RWPE2 (cell line): ENCODE data around the gene TRIM72.

Experiments used
- ATAC-seq: fragments of 200-7000 bp; cut with Tn5 transposase; 3 replicates; pipeline ENCODE4 v1.9.1; 2021; ENCODE audit warnings: low read depth
- DNase-seq: peaks from one replicate; pipeline ENCODE4 v3.0.0-alpha.2; 2020; ENCODE audit warnings: low spot score
- H3K27ac ChIP-seq: fragments of 450-650 bp; 2 replicates; pipeline ENCODE4 v1.5.1; 2017; ENCODE audit warnings: mild to moderate bottlenecking; ENCODE audit not compliant: poor library complexity, severe bottlenecking
- H3K27me3 ChIP-seq: fragments of 250-450 bp; sonication (Bioruptor Pico); 2 replicates; pipeline ENCODE4 v1.5.1; 2021; ENCODE audit warnings: mild to moderate bottlenecking, moderate library complexity; ENCODE audit not compliant: insufficient read depth, poor library complexity, severe bottlenecking
- H3K36me3 ChIP-seq: fragments of 250-450 bp; sonication (Bioruptor Pico); 2 replicates; pipeline ENCODE4 v1.5.1; 2020; ENCODE audit warnings: low read depth, mild to moderate bottlenecking, moderate library complexity
- H3K4me1 ChIP-seq: fragments of 250-450 bp; sonication (Bioruptor Pico); 2 replicates; pipeline ENCODE4 v1.5.1; 2021; ENCODE audit warnings: mild to moderate bottlenecking, moderate library complexity; ENCODE audit not compliant: insufficient read depth, poor library complexity, severe bottlenecking
- H3K4me3 ChIP-seq: fragments of 250-450 bp; sonication (Bioruptor Pico); 2 replicates; pipeline ENCODE4 v1.5.1; 2021; ENCODE audit warnings: mild to moderate bottlenecking, moderate library complexity; ENCODE audit not compliant: severe bottlenecking
- H3K9me3 ChIP-seq: fragments of 250-450 bp; sonication (Bioruptor Pico); 2 replicates; pipeline ENCODE4 v1.5.1; 2021; ENCODE audit warnings: mild to moderate bottlenecking, moderate library complexity; ENCODE audit not compliant: severe bottlenecking
- CTCF ChIP-seq: fragments of 450-650 bp; IDR thresholded peaks from one replicate; pipeline ENCODE4 v1.5.1; 2017; ENCODE audit warnings: mild to moderate bottlenecking, moderate library complexity; ENCODE audit not compliant: poor library complexity, severe bottlenecking

TRIM72 gene

GRCh38 chr16:31202414-31203375 is 11.2 kb upstream of the TRIM72 start, which contains the start of gene PYCARD:
Gene PYCARD (minus strand): TSS chr16:31202760. CDS start chr16:31202690, 70 bp downstream.
- Histone ChIP-seq H3K9me3 (no peaks in the 10 kb centered on the region), H3K27me3 (no peaks in the 10 kb centered on the region), H3K4me3 (peak within 1 kb of the TSS; percentile 39), H3K36me3 (no peaks in the 10 kb centered on the region; the same call in 1 of the 2 replicates), H3K4me1 (peaks cover 11% of the 10 kb centered on the region), H3K27ac (peak within 1 kb of the TSS; percentile 39)
- ATAC-seq (peak; percentile 35), DNase-seq (peak; percentile 57)
- TF ChIP-seq CTCF = no peak

GRCh38 chr16:31204871-31205666 is 8.8 kb upstream of the TRIM72 start:
- no peaks in the 10 kb centered on the region for H3K36me3 ChIP-seq
- H3K4me3 ChIP-seq = no peak overlapping the region
- no peaks in the 10 kb centered on the region for H3K9me3 ChIP-seq
- ATAC-seq = no peak
- no peak overlapping the region for H3K27ac ChIP-seq
- peaks cover 11% of the 10 kb centered on the region for H3K4me1 ChIP-seq
- no peaks in the 10 kb centered on the region for H3K27me3 ChIP-seq
- no peak for DNase-seq
- no peak for TF ChIP-seq CTCF

- Histone ChIP-seq H3K9me3 (no peaks in the 10 kb centered on the region), H3K27me3 (no peaks in the 10 kb centered on the region), H3K27ac (no peak overlapping the region), H3K4me1 (no peaks in the 10 kb centered on the region), H3K4me3 (no peak overlapping the region), H3K36me3 (no peaks in the 10 kb centered on the region)
- ATAC-seq (no peak), DNase-seq (no peak)
- TF ChIP-seq CTCF = no peak
Observed at GRCh38 chr16:31206776-31207175, 7.1 kb upstream of the TRIM72 start.

GRCh38 chr16:31213342-31213741 is 577 bp upstream of the TRIM72 start:
- DNase-seq (no peak), ATAC-seq (no peak)
- Histone ChIP-seq H3K27me3 (peaks cover 30% of the 10 kb centered on the region), H3K36me3 (no peaks in the 10 kb centered on the region), H3K27ac (no peak overlapping the region), H3K4me3 (no peak overlapping the region), H3K9me3 (no peaks in the 10 kb centered on the region), H3K4me1 (no peaks in the 10 kb centered on the region)
- no peak for TF ChIP-seq CTCF
